HCT116 (cell line): ENCODE measurements around the gene SNHG17. TPM values are rescaled to one million over a fixed set of nuclear protein-coding genes. Genes with fewer than 3 reads are reported as not detected.

ENCODE experiments used
- ATAC-seq: fragments of 200-7000 bp; cut with Tn5 transposase; 2 replicates; pipeline ENCODE4 v1.9.1; 2020; ENCODE audit warnings: mild to moderate bottlenecking, moderate library complexity
- BruUV-seq: library from RNA; stranded (reverse); fragments of 400-500 nt; replicated peaks from 2 replicates; lab custom pipeline; 2021; lab: Mats Ljungman, UMichigan
- CTCF ChIA-PET: fragments of 300-600 bp; sonication (Branson Sonifier 250); formaldehyde crosslinking; loops from one replicate; lab custom pipeline; 2021; ENCODE audit warnings: antibody characterized with exemption; lab: Charles Lee
- POLR2A ChIA-PET: fragments of 300-600, 350-600 bp; sonication (Branson Sonifier 250); formaldehyde crosslinking; loops from one replicate; lab custom pipeline; 2021; ENCODE audit warnings: antibody characterized with exemption; lab: Charles Lee
- RAD21 ChIA-PET, 2 experiments: fragments of 300-600 bp; sonication (Branson Sonifier 250); formaldehyde crosslinking; loops; one replicate each; lab custom pipeline; 2023; ENCODE audit warnings: low total read pairs in 2 of 2; ENCODE audit not compliant: uncharacterized antibody in 2 of 2, unreplicated experiment in 2 of 2, low non-redundant PET in 1 of 2; lab: Charles Lee
- DNase-seq: peaks from one replicate; pipeline ENCODE4 v3.0.0-alpha.2; 2010; ENCODE audit warnings: low read depth, low spot score
- H2AFZ ChIP-seq: fragments of 200-600 bp; shearing (Covaris generic), sonication (generic); 2 replicates; pipeline ENCODE4 v1.6.1; 2017; ENCODE audit warnings: low read depth, mixed run types, mixed read lengths, antibody characterized with exemption, low read length; ENCODE audit not compliant: poor library complexity, severe bottlenecking
- H3K27ac ChIP-seq: 2 replicates; pipeline ENCODE4 v1.5.1; 2012; ENCODE audit warnings: low read depth, low read length
- H3K27me3 ChIP-seq: fragments of 200-600 bp; sonication (generic); 2 replicates; pipeline ENCODE4 v1.6.1; 2016; ENCODE audit warnings: mixed run types, low read length, mixed read lengths; ENCODE audit not compliant: insufficient read depth
- H3K36me3 ChIP-seq, 2 experiments: fragments of 200-500 bp in 1 of 2; fragments of 200-600 bp in 1 of 2; sonication (Bioruptor generic) in 1 of 2; sonication (generic) in 1 of 2; 2 replicates each; pipeline versions ENCODE4 v1.5.1 to v1.6.1; 2014 to 2016; ENCODE audit warnings: low read length in 2 of 2, inconsistent platforms in 1 of 2, mixed read lengths in 1 of 2, mixed run types in 1 of 2; ENCODE audit not compliant: insufficient read depth in 2 of 2, control insufficient read depth in 1 of 2
- H3K4me1 ChIP-seq, 2 experiments: fragments of 200-600 bp in 1 of 2; sonication (generic) in 1 of 2; 2 replicates each; pipeline versions ENCODE4 v1.5.1 to v1.6.1; 2012 to 2017; ENCODE audit warnings: low read length in 2 of 2, inconsistent platforms in 1 of 2, mild to moderate bottlenecking in 1 of 2, mixed read lengths in 1 of 2, mixed run types in 1 of 2, moderate library complexity in 1 of 2; ENCODE audit not compliant: insufficient read depth in 2 of 2, control insufficient read depth in 1 of 2
- H3K4me2 ChIP-seq: fragments of 200-600 bp; sonication (generic); 2 replicates; pipeline ENCODE4 v1.6.1; 2017; ENCODE audit warnings: mixed run types, low read length, mixed read lengths
- H3K4me3 ChIP-seq, 2 experiments: fragments of 200-600 bp in 1 of 2; sonication (generic) in 1 of 2; replicated peaks in 1 of 2; 2 replicates each; pipeline ENCODE4 v1.5.1; 2011 to 2016; ENCODE audit warnings: low read length in 2 of 2, control low read depth in 1 of 2, low read depth in 1 of 2, mild to moderate bottlenecking in 1 of 2, mixed read lengths in 1 of 2, mixed run types in 1 of 2
- H3K79me2 ChIP-seq: fragments of 200-600 bp; sonication (generic); 2 replicates; pipeline ENCODE4 v1.6.1; 2017; ENCODE audit warnings: mild to moderate bottlenecking, mixed run types, low read length, moderate library complexity, mixed read lengths; ENCODE audit not compliant: insufficient read depth
- H3K9ac ChIP-seq: fragments of 200-600 bp; sonication (generic); 2 replicates; pipeline ENCODE4 v1.6.1; 2016; ENCODE audit warnings: low read length, mixed read lengths
- H3K9me2 ChIP-seq: fragments of 200-600 bp; sonication (generic), shearing (Covaris generic); 2 replicates; pipeline ENCODE4 v1.6.1; 2017; ENCODE audit warnings: mixed run types, mild to moderate bottlenecking, moderate library complexity; ENCODE audit not compliant: insufficient read depth
- H3K9me3 ChIP-seq, 2 experiments: fragments of 200-500 bp in 1 of 2; fragments of 200-600 bp in 1 of 2; sonication (Bioruptor generic) in 1 of 2; sonication (generic) in 1 of 2; 2 replicates each; pipeline ENCODE4 v1.6.1; 2014 to 2017; ENCODE audit warnings: low read length in 2 of 2, mixed read lengths in 2 of 2, inconsistent platforms in 1 of 2, low read depth in 1 of 2, mild to moderate bottlenecking in 1 of 2, mixed run types in 1 of 2, moderate library complexity in 1 of 2; ENCODE audit not compliant: control insufficient read depth in 1 of 2, insufficient read depth in 1 of 2
- H4K20me1 ChIP-seq: fragments of 200-600 bp; sonication (generic), shearing (Covaris generic); 2 replicates; pipeline ENCODE4 v1.6.1; 2017; ENCODE audit warnings: mixed run types, mild to moderate bottlenecking, moderate library complexity; ENCODE audit not compliant: insufficient read depth
- CBX3 ChIP-seq: IDR thresholded peaks from 2 replicates; pipeline ENCODE4 v1.6.1; 2012; ENCODE audit warnings: low read depth
- CEBPB ChIP-seq: IDR thresholded peaks from 2 replicates; pipeline ENCODE4 v1.6.1; 2012; ENCODE audit warnings: low read depth
- EGR1 ChIP-seq: IDR thresholded peaks from 2 replicates; pipeline ENCODE4 v1.6.1; 2012; ENCODE audit warnings: low read depth
- EZH2 ChIP-seq: fragments of 200-600 bp; sonication (generic); IDR thresholded peaks from 2 replicates; pipeline ENCODE4 v1.6.1; 2017; ENCODE audit warnings: antibody characterized with exemption, mixed run types
- EZH2phosphoT487 ChIP-seq: fragments of 200-600 bp; IDR thresholded peaks from 2 replicates; pipeline ENCODE4 v1.6.1; 2018; ENCODE audit warnings: antibody characterized with exemption, borderline replicate concordance
- FOSL1 ChIP-seq: IDR thresholded peaks from 2 replicates; pipeline ENCODE4 v1.6.1; 2012; ENCODE audit warnings: low read depth
- JUND ChIP-seq: IDR thresholded peaks from 2 replicates; pipeline ENCODE4 v1.6.1; 2012
- POLR2A ChIP-seq: IDR thresholded peaks from 2 replicates; pipeline ENCODE4 v1.7.0; 2011; ENCODE audit warnings: borderline replicate concordance; ENCODE audit not compliant: insufficient read depth, insufficient read length; ENCODE audit errors: extremely low read depth
- POLR2AphosphoS5 ChIP-seq: IDR thresholded peaks from 2 replicates; pipeline ENCODE4 v1.6.1; 2011; ENCODE audit warnings: mild to moderate bottlenecking, low read depth, low read length, moderate library complexity
- SIN3A ChIP-seq: IDR thresholded peaks from 2 replicates; pipeline ENCODE4 v1.6.1; 2012; ENCODE audit warnings: low read depth
- SRF ChIP-seq: IDR thresholded peaks from 2 replicates; pipeline ENCODE4 v1.6.1; 2012; ENCODE audit warnings: low read depth
- TCF7L2 ChIP-seq: IDR thresholded peaks from 2 replicates; pipeline ENCODE4 v1.7.0; 2011; ENCODE audit warnings: borderline replicate concordance, inconsistent platforms; ENCODE audit not compliant: insufficient read depth, insufficient read length; ENCODE audit errors: extremely low read depth
- ZFX ChIP-seq: fragments of 450-650 bp; IDR thresholded peaks from 2 replicates; pipeline ENCODE4 v1.6.1; 2017
- ZNF274 ChIP-seq: fragments of 200-500 bp; sonication (Bioruptor generic); IDR thresholded peaks from 2 replicates; pipeline ENCODE4 v1.6.1; 2014; ENCODE audit warnings: mild to moderate bottlenecking, low read depth, low read length, inconsistent platforms
- intact Hi-C: fragments of 100-400 bp; cut with micrococcal nuclease; formaldehyde crosslinking; loops from 2 replicates; pipeline ENCODE4 v1.10.0; 2022
- total RNA-seq: library from RNA; stranded (reverse); gene quantifications from one replicate; pipeline ENCODE4 v1.2.1, GENCODE V29; 2021; ENCODE audit not compliant: unreplicated experiment
- TF ChIP-seq, protein P1 (sequence below), 3 experiments: fragments of 200-600 bp in 1 of 3; sonication (generic) in 1 of 3; IDR thresholded peaks in 2 of 3; conservative IDR thresholded peaks in 1 of 3; 2 replicates each; pipeline ENCODE4 v1.5.1; 2012 to 2017; ENCODE audit warnings: low read depth in 2 of 3, low read length in 2 of 3, antibody characterized with exemption in 1 of 3, borderline replicate concordance in 1 of 3, control low read depth in 1 of 3, mild to moderate bottlenecking in 1 of 3, mixed read lengths in 1 of 3, mixed run types in 1 of 3, moderate library complexity in 1 of 3; ENCODE audit not compliant: insufficient read depth in 1 of 3
- TF ChIP-seq, protein P2 (sequence below): IDR thresholded peaks from 2 replicates; pipeline ENCODE4 v1.6.1; 2012
- TF ChIP-seq, protein P3 (sequence below): IDR thresholded peaks from 2 replicates; pipeline ENCODE4 v1.6.1; 2011; ENCODE audit warnings: mild to moderate bottlenecking, low read length, moderate library complexity; ENCODE audit not compliant: insufficient replicate concordance; ENCODE audit errors: extremely low read depth
- TF ChIP-seq, protein P4 (sequence below): IDR thresholded peaks from 2 replicates; pipeline ENCODE4 v1.6.1; 2012; ENCODE audit warnings: low read depth

The SNHG17 gene
- total RNA-seq, 1 experiment from 2014 or later = 65.7 TPM

DNA sequence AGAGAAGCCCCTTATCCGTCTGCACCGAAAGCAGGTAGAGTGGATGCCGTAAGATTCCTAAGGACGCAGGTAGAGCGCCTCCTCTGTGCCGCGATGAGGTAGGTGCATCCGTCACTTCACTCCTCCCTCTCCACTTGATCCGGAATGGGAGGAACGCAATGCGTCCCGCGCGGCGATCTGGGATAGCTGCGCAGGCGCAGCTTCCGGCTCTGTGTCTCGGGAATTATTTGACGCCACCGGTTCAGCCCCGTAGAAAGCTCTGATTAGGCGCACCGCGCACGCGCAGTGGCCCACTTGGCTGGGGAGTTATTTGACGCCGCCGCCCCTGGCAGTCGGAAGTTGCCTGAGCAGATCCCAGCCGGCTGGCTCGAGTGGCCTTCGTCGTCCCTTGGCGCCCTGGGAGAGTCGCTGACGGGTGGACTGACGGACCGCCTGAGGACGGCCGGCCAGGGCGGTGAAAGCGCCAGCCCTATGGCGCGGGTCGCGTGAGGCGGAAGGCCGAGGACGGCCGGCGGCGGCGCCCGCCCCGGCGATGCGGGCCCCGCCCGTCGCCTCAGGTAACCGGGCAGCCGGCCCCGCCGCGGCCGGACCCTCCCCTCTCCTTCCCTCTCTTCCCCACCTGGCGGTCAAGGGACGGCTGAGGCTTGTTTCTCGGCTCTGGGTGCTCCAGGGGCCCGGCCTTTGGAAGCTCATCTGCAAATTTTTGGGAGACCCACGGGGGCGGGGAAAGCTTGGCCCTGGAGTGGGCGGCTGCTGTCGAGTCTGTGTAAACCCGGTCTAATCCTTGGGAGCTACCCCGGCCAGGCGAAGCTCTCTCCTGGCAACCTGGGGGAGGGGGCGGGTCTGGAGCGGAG is 37.6 kb upstream of the SNHG17 start, which contains the start of gene RALGAPB:
RALGAPB (plus strand) TSS at position 331 of the 854 bp plus-strand sequence. CDS start 15,590 bp downstream, outside the sequence.
- ChIA-PET RAD21 (no interaction called here), CTCF (interaction anchor here (0.6 to 2.2 kb wide), 5 partner anchors 13 to 38 kb away, joined by 3 to 14 read pairs (median 7); partner anchors contain the start of gene SNHG17), POLR2A (interaction anchor here (0.7 to 1.7 kb wide), 11 partner anchors 8 to 55 kb away, joined by 3 to 13 read pairs (median 3); partner anchors contain the start of gene SNHG17)
- no peak within 1 kb of the TSS for H2AFZ ChIP-seq
- peak; percentile 98 for DNase-seq
- H3K9ac ChIP-seq = peak within 1 kb of the TSS; percentile 78
- H3K27me3 ChIP-seq = no peaks in the 10 kb centered on the region
- BruUV-seq = no TSS peak
- H3K27ac ChIP-seq = peak within 1 kb of the TSS; percentile 85
- no peaks in the 10 kb centered on the region for H3K36me3 ChIP-seq
- H4K20me1 ChIP-seq = no peaks in the 10 kb centered on the region
- intact Hi-C loops = no loop called here
- H3K79me2 ChIP-seq = peaks cover 48% of the 10 kb centered on the region
- peak within 1 kb of the TSS; percentile 76 to 90 for H3K4me3 ChIP-seq
- peaks cover 10 to 17% of the 10 kb centered on the region in 2 experiments; a peak in 3 of 4 replicates for H3K4me1 ChIP-seq
- no peaks in the 10 kb centered on the region; a peak in 1 of 4 replicates for H3K9me3 ChIP-seq
- peak within 1 kb of the TSS; percentile 88 for H3K4me2 ChIP-seq
- peak; percentile 96 for ATAC-seq
- no peaks in the 10 kb centered on the region for H3K9me2 ChIP-seq
- TF ChIP-seq POLR2A = peak; percentile 86
- TF ChIP-seq, protein P1, sequence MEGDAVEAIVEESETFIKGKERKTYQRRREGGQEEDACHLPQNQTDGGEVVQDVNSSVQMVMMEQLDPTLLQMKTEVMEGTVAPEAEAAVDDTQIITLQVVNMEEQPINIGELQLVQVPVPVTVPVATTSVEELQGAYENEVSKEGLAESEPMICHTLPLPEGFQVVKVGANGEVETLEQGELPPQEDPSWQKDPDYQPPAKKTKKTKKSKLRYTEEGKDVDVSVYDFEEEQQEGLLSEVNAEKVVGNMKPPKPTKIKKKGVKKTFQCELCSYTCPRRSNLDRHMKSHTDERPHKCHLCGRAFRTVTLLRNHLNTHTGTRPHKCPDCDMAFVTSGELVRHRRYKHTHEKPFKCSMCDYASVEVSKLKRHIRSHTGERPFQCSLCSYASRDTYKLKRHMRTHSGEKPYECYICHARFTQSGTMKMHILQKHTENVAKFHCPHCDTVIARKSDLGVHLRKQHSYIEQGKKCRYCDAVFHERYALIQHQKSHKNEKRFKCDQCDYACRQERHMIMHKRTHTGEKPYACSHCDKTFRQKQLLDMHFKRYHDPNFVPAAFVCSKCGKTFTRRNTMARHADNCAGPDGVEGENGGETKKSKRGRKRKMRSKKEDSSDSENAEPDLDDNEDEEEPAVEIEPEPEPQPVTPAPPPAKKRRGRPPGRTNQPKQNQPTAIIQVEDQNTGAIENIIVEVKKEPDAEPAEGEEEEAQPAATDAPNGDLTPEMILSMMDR (IDR thresholded peaks at IDR 0.05 in 2 of 3, conservative IDR thresholded peaks at IDR 0.05 in 1 of 3; ENCODE audit: borderline replicate concordance in 1 of 3, insufficient read depth in 1 of 3, low read depth in 2 of 3, low read length in 2 of 3) = peak in 2 of 3 experiments; percentile 40; a peak in 4 of 6 replicates
- peak; percentile 94 for TF ChIP-seq POLR2AphosphoS5
- no peak for TF ChIP-seq CEBPB
- TF ChIP-seq FOSL1 = no peak
- TF ChIP-seq, protein P2, sequence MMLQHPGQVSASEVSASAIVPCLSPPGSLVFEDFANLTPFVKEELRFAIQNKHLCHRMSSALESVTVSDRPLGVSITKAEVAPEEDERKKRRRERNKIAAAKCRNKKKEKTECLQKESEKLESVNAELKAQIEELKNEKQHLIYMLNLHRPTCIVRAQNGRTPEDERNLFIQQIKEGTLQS = no peak
- TF ChIP-seq, protein P3, sequence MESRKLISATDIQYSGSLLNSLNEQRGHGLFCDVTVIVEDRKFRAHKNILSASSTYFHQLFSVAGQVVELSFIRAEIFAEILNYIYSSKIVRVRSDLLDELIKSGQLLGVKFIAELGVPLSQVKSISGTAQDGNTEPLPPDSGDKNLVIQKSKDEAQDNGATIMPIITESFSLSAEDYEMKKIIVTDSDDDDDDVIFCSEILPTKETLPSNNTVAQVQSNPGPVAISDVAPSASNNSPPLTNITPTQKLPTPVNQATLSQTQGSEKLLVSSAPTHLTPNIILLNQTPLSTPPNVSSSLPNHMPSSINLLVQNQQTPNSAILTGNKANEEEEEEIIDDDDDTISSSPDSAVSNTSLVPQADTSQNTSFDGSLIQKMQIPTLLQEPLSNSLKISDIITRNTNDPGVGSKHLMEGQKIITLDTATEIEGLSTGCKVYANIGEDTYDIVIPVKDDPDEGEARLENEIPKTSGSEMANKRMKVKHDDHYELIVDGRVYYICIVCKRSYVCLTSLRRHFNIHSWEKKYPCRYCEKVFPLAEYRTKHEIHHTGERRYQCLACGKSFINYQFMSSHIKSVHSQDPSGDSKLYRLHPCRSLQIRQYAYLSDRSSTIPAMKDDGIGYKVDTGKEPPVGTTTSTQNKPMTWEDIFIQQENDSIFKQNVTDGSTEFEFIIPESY = no peak
- no peak for TF ChIP-seq CBX3
- no peak for TF ChIP-seq SIN3A
- TF ChIP-seq, protein P4, sequence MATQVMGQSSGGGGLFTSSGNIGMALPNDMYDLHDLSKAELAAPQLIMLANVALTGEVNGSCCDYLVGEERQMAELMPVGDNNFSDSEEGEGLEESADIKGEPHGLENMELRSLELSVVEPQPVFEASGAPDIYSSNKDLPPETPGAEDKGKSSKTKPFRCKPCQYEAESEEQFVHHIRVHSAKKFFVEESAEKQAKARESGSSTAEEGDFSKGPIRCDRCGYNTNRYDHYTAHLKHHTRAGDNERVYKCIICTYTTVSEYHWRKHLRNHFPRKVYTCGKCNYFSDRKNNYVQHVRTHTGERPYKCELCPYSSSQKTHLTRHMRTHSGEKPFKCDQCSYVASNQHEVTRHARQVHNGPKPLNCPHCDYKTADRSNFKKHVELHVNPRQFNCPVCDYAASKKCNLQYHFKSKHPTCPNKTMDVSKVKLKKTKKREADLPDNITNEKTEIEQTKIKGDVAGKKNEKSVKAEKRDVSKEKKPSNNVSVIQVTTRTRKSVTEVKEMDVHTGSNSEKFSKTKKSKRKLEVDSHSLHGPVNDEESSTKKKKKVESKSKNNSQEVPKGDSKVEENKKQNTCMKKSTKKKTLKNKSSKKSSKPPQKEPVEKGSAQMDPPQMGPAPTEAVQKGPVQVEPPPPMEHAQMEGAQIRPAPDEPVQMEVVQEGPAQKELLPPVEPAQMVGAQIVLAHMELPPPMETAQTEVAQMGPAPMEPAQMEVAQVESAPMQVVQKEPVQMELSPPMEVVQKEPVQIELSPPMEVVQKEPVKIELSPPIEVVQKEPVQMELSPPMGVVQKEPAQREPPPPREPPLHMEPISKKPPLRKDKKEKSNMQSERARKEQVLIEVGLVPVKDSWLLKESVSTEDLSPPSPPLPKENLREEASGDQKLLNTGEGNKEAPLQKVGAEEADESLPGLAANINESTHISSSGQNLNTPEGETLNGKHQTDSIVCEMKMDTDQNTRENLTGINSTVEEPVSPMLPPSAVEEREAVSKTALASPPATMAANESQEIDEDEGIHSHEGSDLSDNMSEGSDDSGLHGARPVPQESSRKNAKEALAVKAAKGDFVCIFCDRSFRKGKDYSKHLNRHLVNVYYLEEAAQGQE = no peak
- TF ChIP-seq EZH2 = no peak
- peak; percentile 79 for TF ChIP-seq ZFX
- TF ChIP-seq JUND = no peak
- no peak for TF ChIP-seq SRF
- TF ChIP-seq EGR1 = no peak
- TF ChIP-seq EZH2phosphoT487 = no peak
- TF ChIP-seq TCF7L2 = peak; percentile 56
- no peak for TF ChIP-seq ZNF274
